MCF 10A (cell line): Measurements from ENCODE around the gene LRIT3. TPM values are rescaled to one million over a fixed set of nuclear protein-coding genes. Genes with fewer than 3 reads are reported as not detected.

Experiments used
- Bru-seq: library from RNA; stranded (reverse); fragments of 400-500 nt; gene quantifications from one replicate; lab custom pipeline; 2021; lab: Mats Ljungman, UMichigan
- BruChase-seq, 2 experiments: library from RNA; stranded (reverse); fragments of 400-500 nt; gene quantifications; one replicate each; lab custom pipeline; 2021; lab: Mats Ljungman, UMichigan
- BruUV-seq: library from RNA; stranded (reverse); fragments of 400-500 nt; replicated peaks from 2 replicates; lab custom pipeline; 2021; lab: Mats Ljungman, UMichigan
- CTCF ChIA-PET: fragments of 300-600 bp; sonication (Branson Sonifier 250); formaldehyde crosslinking; extraction: SDS; loops from one replicate; lab custom pipeline; 2021; ENCODE audit warnings: antibody characterized with exemption, inconsistent platforms; lab: Yijun Ruan, JAX
- POLR2A ChIA-PET: fragments of 300-600, 350-650 bp; sonication (Branson Sonifier 250); formaldehyde crosslinking; extraction: SDS; loops from one replicate; lab custom pipeline; 2020; ENCODE audit warnings: antibody characterized with exemption, inconsistent platforms; lab: Yijun Ruan, JAX
- DNase-seq: peaks from one replicate; pipeline ENCODE4 v3.0.0-alpha.2; 2018; ENCODE audit not compliant: unreplicated experiment
- H3K27ac Mint-ChIP-seq: one replicate; pipeline ENCODE4 v1.8.0; 2022; ENCODE audit warnings: mild to moderate bottlenecking, low read depth, mixed read lengths; ENCODE audit not compliant: unreplicated experiment
- H3K27me3 Mint-ChIP-seq: one replicate; pipeline ENCODE4 v1.8.0; 2022; ENCODE audit warnings: mixed read lengths; ENCODE audit not compliant: insufficient read depth, unreplicated experiment
- H3K36me3 Mint-ChIP-seq: one replicate; pipeline ENCODE4 v1.8.0; 2022; ENCODE audit warnings: mild to moderate bottlenecking, moderate library complexity, mixed read lengths; ENCODE audit not compliant: insufficient read depth, unreplicated experiment
- H3K4me1 Mint-ChIP-seq: one replicate; pipeline ENCODE4 v1.8.0; 2022; ENCODE audit warnings: mixed read lengths; ENCODE audit not compliant: insufficient read depth, unreplicated experiment
- H3K4me3 Mint-ChIP-seq: one replicate; pipeline ENCODE4 v1.8.0; 2022; ENCODE audit warnings: mild to moderate bottlenecking, moderate library complexity, mixed read lengths; ENCODE audit not compliant: unreplicated experiment
- H3K9me3 Mint-ChIP-seq: one replicate; pipeline ENCODE4 v1.8.0; 2022; ENCODE audit warnings: mixed read lengths; ENCODE audit not compliant: unreplicated experiment
- CTCF ChIP-seq: fragments of 200-600 bp; IDR thresholded peaks from one replicate; pipeline ENCODE4 v1.8.0; 2022; ENCODE audit warnings: antibody characterized with exemption, mild to moderate bottlenecking; ENCODE audit not compliant: unreplicated experiment
- intact Hi-C: fragments of 100-400 bp; cut with micrococcal nuclease; formaldehyde crosslinking; loops from 2 replicates; pipeline ENCODE4 v1.14.1; 2022
- long read RNA-seq: library from polyadenylated mRNA; stranded (forward); transcript quantifications from one replicate; pipeline ENCODE4 v2.0.0, GENCODE V29; 2022
- total RNA-seq: library from RNA; stranded (reverse); gene quantifications from 2 replicates; pipeline ENCODE4 v1.2.3, GENCODE V29; 2022

LRIT3 gene
- total RNA-seq (0.22 and 0.35 TPM in 2 replicates), Bru-seq, nascent RNA (percentile 32 among the genes with signal in this experiment), BruChase-seq, experiment 1, labeled RNA remaining after a 6-hour chase (percentile 47 among the genes with signal in this experiment), BruChase-seq, experiment 2, labeled RNA remaining after a 2-hour chase (percentile 52 among the genes with signal in this experiment)
- long read RNA-seq = 0 reads

GRCh38 chr4:109847896-109848442 is at the start of gene LRIT3:
TSS of gene LRIT3 (plus strand) at chr4:109848107. CDS start at chr4:109848202, 95 bp downstream.
- no peak for TF ChIP-seq CTCF
- no peak for DNase-seq
- no peak within 1 kb of the TSS for H3K4me3 Mint-ChIP-seq
- no peaks in the 10 kb centered on the region for H3K4me1 Mint-ChIP-seq
- intact Hi-C loops = no loop called here
- H3K27me3 Mint-ChIP-seq = no peaks in the 10 kb centered on the region
- H3K27ac Mint-ChIP-seq = no peak within 1 kb of the TSS
- H3K36me3 Mint-ChIP-seq = no peaks in the 10 kb centered on the region
- ChIA-PET CTCF (no interaction called here), POLR2A (no interaction called here)
- H3K9me3 Mint-ChIP-seq = no peaks in the 10 kb centered on the region
- no TSS peak for BruUV-seq

- intact Hi-C loops = no loop called here
- Mint-ChIP-seq H3K4me3 (no peak overlapping the region), H3K36me3 (no peaks in the 10 kb centered on the region), H3K27ac (no peak overlapping the region), H3K9me3 (no peaks in the 10 kb centered on the region), H3K27me3 (no peaks in the 10 kb centered on the region), H3K4me1 (no peaks in the 10 kb centered on the region)
- DNase-seq = no peak
- ChIA-PET CTCF (interaction anchor here (0.6 kb wide), 1 partner anchor 1476 kb away, joined by 3 read pairs; no protein-coding TSS in a partner anchor), POLR2A (no interaction called here)
- no TSS peak for BruUV-seq
- peak; percentile 7 for TF ChIP-seq CTCF
Observed at GRCh38 chr4:109798866-109799265, 49.0 kb upstream of the LRIT3 start.

DNA sequence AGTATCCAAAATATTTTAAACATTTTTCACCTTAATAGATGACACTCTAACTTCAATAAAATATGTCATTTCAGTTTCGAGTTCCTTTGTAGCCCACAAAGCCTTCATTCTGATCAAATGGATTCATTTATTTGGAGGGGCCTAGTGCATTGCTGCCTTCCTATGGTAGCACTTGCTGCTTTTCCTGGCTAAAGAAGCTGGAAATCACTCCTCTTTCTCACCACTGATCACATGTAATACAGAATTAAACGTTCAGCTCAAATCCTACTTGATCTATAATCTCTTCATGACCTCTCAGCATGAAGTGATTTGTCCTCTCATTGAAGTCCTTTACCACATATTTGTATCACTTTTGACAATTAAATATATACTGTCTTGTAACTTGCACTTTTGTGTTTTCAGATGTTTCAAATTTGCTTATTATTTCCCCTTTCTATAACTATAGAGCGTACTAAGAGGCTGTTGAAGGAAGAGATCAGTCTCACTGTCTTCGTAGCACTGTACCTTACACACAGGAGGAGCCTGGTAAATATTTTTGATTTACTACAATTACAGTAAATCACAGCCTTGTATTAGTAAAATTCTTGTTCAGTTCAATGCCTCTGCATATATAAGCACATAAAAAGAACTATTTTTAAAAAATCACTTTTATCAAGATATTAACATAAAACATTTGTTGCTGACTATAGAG is 46.7 kb upstream of the LRIT3 start:
- H3K27ac Mint-ChIP-seq = no peak overlapping the region
- intact Hi-C loops = no loop called here
- CTCF ChIA-PET = interaction anchor here (1.0 to 1.3 kb wide), 3 partner anchors 13 to 369 kb away, joined by 3 to 5 read pairs (median 4); no protein-coding TSS in a partner anchor

More for the DNA sequence above, 46.7 kb upstream of the LRIT3 start:
- H3K4me1 Mint-ChIP-seq = no peaks in the 10 kb centered on the region
- no peak for DNase-seq
- TF ChIP-seq CTCF = no peak
- no TSS peak for BruUV-seq
- POLR2A ChIA-PET = interaction anchor here (0.6 to 1.0 kb wide), 4 partner anchors 9 to 244 kb away, joined by 3 to 4 read pairs (median 4); no protein-coding TSS in a partner anchor
- no peaks in the 10 kb centered on the region for H3K27me3 Mint-ChIP-seq
- no peak overlapping the region for H3K4me3 Mint-ChIP-seq
- no peaks in the 10 kb centered on the region for H3K9me3 Mint-ChIP-seq
- H3K36me3 Mint-ChIP-seq = no peaks in the 10 kb centered on the region
